ENCODE measurements around the gene EFHD2.

The EFHD2 gene

GRCh38 chr1:15442119-15442518 lies 32.4 kb downstream of the EFHD2 start:
- CTCF ChIA-PET: no interaction called here
- POLR2A ChIA-PET: no interaction called here
- TF ChIP-seq CTCF (IDR thresholded peaks at IDR 0.05; ENCODE audit: control extremely low read depth, extremely low read depth, low read depth, missing control alignments): no peak

GRCh38 chr1:15442759-15443158 lies 33.1 kb downstream of the EFHD2 start:
- DNase-seq (ENCODE audit: extremely low spot score): no peak
- CTCF ChIA-PET: interaction anchor here (1.7 to 3.5 kb wide), 2 partner anchors 12 to 119 kb away, joined by 4 to 15 read pairs; no protein-coding TSS in a partner anchor
- no peak for TF ChIP-seq CTCF (IDR thresholded peaks at IDR 0.05; ENCODE audit: control extremely low read depth, extremely low read depth, low read depth, missing control alignments)
- POLR2A ChIA-PET: no interaction called here

More at GRCh38 chr1:15442119-15442518, 32.4 kb downstream of the EFHD2 start:
- peak; percentile 10 for DNase-seq (ENCODE audit: extremely low spot score)

GRCh38 chr1:15443281-15443680 lies 33.6 kb downstream of the EFHD2 start:
- no peak for TF ChIP-seq CTCF (IDR thresholded peaks at IDR 0.05; ENCODE audit: control extremely low read depth, extremely low read depth, low read depth, missing control alignments)
- ChIA-PET POLR2A (no interaction called here), CTCF (interaction anchor here (1.7 to 3.5 kb wide), 2 partner anchors 12 to 120 kb away, joined by 4 to 15 read pairs; no protein-coding TSS in a partner anchor)
- DNase-seq (ENCODE audit: extremely low spot score): no peak

GRCh38 chr1:15444468-15445389 lies 35.0 kb downstream of the EFHD2 start:
- CTCF ChIA-PET: interaction anchor here (3.5 kb wide), 1 partner anchor 14 kb away, joined by 15 read pairs; no protein-coding TSS in a partner anchor
- DNase-seq (ENCODE audit: extremely low spot score): no peak
- no peak for TF ChIP-seq CTCF (IDR thresholded peaks at IDR 0.05; ENCODE audit: control extremely low read depth, extremely low read depth, low read depth, missing control alignments)
- POLR2A ChIA-PET: no interaction called here

GRCh38 chr1:15445390-15446122 lies 35.9 kb downstream of the EFHD2 start:
- POLR2A ChIA-PET: no interaction called here
- CTCF ChIA-PET: interaction anchor here (3.5 kb wide), 1 partner anchor 14 kb away, joined by 15 read pairs; no protein-coding TSS in a partner anchor
- TF ChIP-seq CTCF (IDR thresholded peaks at IDR 0.05; ENCODE audit: control extremely low read depth, extremely low read depth, low read depth, missing control alignments): no peak
- no peak for DNase-seq (ENCODE audit: extremely low spot score)

GRCh38 chr1:15446212-15446611 lies 36.5 kb downstream of the EFHD2 start:
- no peak for TF ChIP-seq CTCF (IDR thresholded peaks at IDR 0.05; ENCODE audit: control extremely low read depth, extremely low read depth, low read depth, missing control alignments)
- ChIA-PET CTCF (no interaction called here), POLR2A (no interaction called here)
- no peak for DNase-seq (ENCODE audit: extremely low spot score)
